GM12878 (cell line): ENCODE measurements around the gene ARID5B. TPM values are rescaled to one million over a fixed set of nuclear protein-coding genes. Genes with fewer than 3 reads are reported as not detected.

Source experiments
- ATF7 ChIP-seq: fragments of 450-650 bp; IDR thresholded peaks from 2 replicates; pipeline ENCODE4 v1.6.1; 2016; ENCODE audit warnings: low read depth, mild to moderate bottlenecking
- CBFB ChIP-seq: IDR thresholded peaks from 2 replicates; pipeline ENCODE4 v1.6.1; 2016; ENCODE audit warnings: antibody characterized with exemption, low read depth
- KDM1A ChIP-seq: fragments of 200-600 bp; sonication (generic); IDR thresholded peaks from 2 replicates; pipeline ENCODE4 v1.6.1; 2016; ENCODE audit warnings: borderline replicate concordance
- MEF2A ChIP-seq: IDR thresholded peaks from 2 replicates; pipeline ENCODE4 v1.6.1; 2011; ENCODE audit warnings: low read depth, mild to moderate bottlenecking, low read length, moderate library complexity; ENCODE audit not compliant: insufficient read depth
- MXI1 ChIP-seq: fragments of 150-350 bp; IDR thresholded peaks from 2 replicates; pipeline ENCODE4 v1.6.1; 2011; ENCODE audit warnings: low read depth, mild to moderate bottlenecking, inconsistent platforms, low read length, improper control_type of control experiment
- NRF1 ChIP-seq: conservative IDR thresholded peaks from 2 replicates; pipeline ENCODE4 v1.6.1; 2011; ENCODE audit warnings: mild to moderate bottlenecking, low read depth, low read length, improper control_type of control experiment
- WRNIP1 ChIP-seq: IDR thresholded peaks from 2 replicates; pipeline ENCODE4 v1.6.1; 2011; ENCODE audit warnings: low read depth, low read length, improper control_type of control experiment, borderline replicate concordance
- ZBTB11 ChIP-seq: fragments of 450-650 bp; formaldehyde crosslinking; IDR thresholded peaks from 2 replicates; pipeline ENCODE4 v1.5.0; 2022; ENCODE audit warnings: mild to moderate bottlenecking, missing genetic modification characterization
- ZZZ3 ChIP-seq: IDR thresholded peaks from 2 replicates; pipeline ENCODE4 v1.6.1; 2011; ENCODE audit warnings: low read depth; ENCODE audit not compliant: control insufficient read depth, insufficient read length
- polyA plus RNA-seq, 11 experiments: library from polyadenylated mRNA; depleted of rRNA in 4 of 11; unstranded in 6 of 11; stranded (reverse) in 5 of 11; fragments of >200 nt; fragmentation: Nextera tagmentation in 4 of 11; fragmentation: Illumina TruSeq in 1 of 11; extraction: Ambion mirVana in 4 of 11; extraction: Trizol in 1 of 11; gene quantifications; 1 replicate in 1 of 11; 2 replicates in 10 of 11; pipeline versions ENCODE4 v1.2.1 to v1.2.3, GENCODE V29; 2011 to 2016; ENCODE audit warnings: inconsistent platforms in 2 of 11, missing spikeins in 2 of 11, low read depth in 1 of 11
- total RNA-seq, 4 experiments: library from RNA; depleted of rRNA in 3 of 4; stranded (reverse); fragments of >200 nt in 3 of 4; fragmentation: Illumina TruSeq in 1 of 4; extraction: Trizol in 1 of 4; gene quantifications; 2 replicates each; pipeline versions ENCODE4 v1.2.1 to v1.2.3, GENCODE V29; 2013 to 2021
- TF ChIP-seq, protein P1 (sequence below): fragments of 450-650 bp; IDR thresholded peaks from 2 replicates; pipeline ENCODE4 v1.6.1; 2017; ENCODE audit warnings: mild to moderate bottlenecking, low read depth, inconsistent platforms; ENCODE audit not compliant: poor library complexity, severe bottlenecking
- TF ChIP-seq, protein P2 (sequence below): IDR thresholded peaks from 2 replicates; pipeline ENCODE4 v1.6.1; 2012; ENCODE audit warnings: low read depth, low read length, improper control_type of control experiment
- TF ChIP-seq, protein P3 (sequence below): IDR thresholded peaks from 2 replicates; pipeline ENCODE4 v1.6.1; 2012; ENCODE audit warnings: mild to moderate bottlenecking, low read depth, low read length

Gene ARID5B
- total and polyA plus RNA-seq, 10 of the 15 experiments (the other 5 are each of a cell fraction or from before 2014, with no cell fraction given), result 2.7 to 8.5 (median 6.1) TPM

- TF ChIP-seq, protein P1, sequence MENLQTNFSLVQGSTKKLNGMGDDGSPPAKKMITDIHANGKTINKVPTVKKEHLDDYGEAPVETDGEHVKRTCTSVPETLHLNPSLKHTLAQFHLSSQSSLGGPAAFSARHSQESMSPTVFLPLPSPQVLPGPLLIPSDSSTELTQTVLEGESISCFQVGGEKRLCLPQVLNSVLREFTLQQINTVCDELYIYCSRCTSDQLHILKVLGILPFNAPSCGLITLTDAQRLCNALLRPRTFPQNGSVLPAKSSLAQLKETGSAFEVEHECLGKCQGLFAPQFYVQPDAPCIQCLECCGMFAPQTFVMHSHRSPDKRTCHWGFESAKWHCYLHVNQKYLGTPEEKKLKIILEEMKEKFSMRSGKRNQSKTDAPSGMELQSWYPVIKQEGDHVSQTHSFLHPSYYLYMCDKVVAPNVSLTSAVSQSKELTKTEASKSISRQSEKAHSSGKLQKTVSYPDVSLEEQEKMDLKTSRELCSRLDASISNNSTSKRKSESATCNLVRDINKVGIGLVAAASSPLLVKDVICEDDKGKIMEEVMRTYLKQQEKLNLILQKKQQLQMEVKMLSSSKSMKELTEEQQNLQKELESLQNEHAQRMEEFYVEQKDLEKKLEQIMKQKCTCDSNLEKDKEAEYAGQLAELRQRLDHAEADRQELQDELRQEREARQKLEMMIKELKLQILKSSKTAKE, result no peak
- no peak for TF ChIP-seq ATF7
- TF ChIP-seq MXI1, result no peak
- TF ChIP-seq MEF2A, result no peak
- TF ChIP-seq, protein P2, sequence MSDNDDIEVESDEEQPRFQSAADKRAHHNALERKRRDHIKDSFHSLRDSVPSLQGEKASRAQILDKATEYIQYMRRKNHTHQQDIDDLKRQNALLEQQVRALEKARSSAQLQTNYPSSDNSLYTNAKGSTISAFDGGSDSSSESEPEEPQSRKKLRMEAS, result no peak
- TF ChIP-seq ZBTB11, result no peak
- TF ChIP-seq WRNIP1, result no peak
- TF ChIP-seq CBFB, result no peak
- no peak for TF ChIP-seq ZZZ3
- TF ChIP-seq KDM1A, result no peak
- TF ChIP-seq, protein P3, sequence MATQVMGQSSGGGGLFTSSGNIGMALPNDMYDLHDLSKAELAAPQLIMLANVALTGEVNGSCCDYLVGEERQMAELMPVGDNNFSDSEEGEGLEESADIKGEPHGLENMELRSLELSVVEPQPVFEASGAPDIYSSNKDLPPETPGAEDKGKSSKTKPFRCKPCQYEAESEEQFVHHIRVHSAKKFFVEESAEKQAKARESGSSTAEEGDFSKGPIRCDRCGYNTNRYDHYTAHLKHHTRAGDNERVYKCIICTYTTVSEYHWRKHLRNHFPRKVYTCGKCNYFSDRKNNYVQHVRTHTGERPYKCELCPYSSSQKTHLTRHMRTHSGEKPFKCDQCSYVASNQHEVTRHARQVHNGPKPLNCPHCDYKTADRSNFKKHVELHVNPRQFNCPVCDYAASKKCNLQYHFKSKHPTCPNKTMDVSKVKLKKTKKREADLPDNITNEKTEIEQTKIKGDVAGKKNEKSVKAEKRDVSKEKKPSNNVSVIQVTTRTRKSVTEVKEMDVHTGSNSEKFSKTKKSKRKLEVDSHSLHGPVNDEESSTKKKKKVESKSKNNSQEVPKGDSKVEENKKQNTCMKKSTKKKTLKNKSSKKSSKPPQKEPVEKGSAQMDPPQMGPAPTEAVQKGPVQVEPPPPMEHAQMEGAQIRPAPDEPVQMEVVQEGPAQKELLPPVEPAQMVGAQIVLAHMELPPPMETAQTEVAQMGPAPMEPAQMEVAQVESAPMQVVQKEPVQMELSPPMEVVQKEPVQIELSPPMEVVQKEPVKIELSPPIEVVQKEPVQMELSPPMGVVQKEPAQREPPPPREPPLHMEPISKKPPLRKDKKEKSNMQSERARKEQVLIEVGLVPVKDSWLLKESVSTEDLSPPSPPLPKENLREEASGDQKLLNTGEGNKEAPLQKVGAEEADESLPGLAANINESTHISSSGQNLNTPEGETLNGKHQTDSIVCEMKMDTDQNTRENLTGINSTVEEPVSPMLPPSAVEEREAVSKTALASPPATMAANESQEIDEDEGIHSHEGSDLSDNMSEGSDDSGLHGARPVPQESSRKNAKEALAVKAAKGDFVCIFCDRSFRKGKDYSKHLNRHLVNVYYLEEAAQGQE, result no peak
- TF ChIP-seq NRF1, result no peak
These were observed 171.4 kb downstream of the ARID5B start (continued) for GRCh38 chr10:62072901-62073300.
